IPS-18a (cell line): ENCODE measurements around the gene VN1R4.
"Not testable (repeated sequence)": the region's sequence is repeated elsewhere in the genome, so short reads cannot be mapped to it uniquely, and the experiment has no call there.

Experiments used
- H3K27ac ChIP-seq: one replicate; pipeline ENCODE4 v1.5.1; 2013; ENCODE audit warnings: low read length
- H3K27me3 ChIP-seq: one replicate; pipeline ENCODE4 v1.6.1; 2013; ENCODE audit warnings: mild to moderate bottlenecking, low read length; ENCODE audit not compliant: control insufficient read depth, insufficient read depth
- H3K36me3 ChIP-seq: one replicate; pipeline ENCODE4 v1.6.1; 2013; ENCODE audit warnings: low read depth, low read length; ENCODE audit not compliant: control insufficient read depth
- H3K4me1 ChIP-seq: one replicate; pipeline ENCODE4 v1.6.1; 2013; ENCODE audit warnings: low read depth, low read length; ENCODE audit not compliant: control insufficient read depth
- H3K4me3 ChIP-seq: one replicate; pipeline ENCODE4 v1.5.1; 2013; ENCODE audit warnings: low read length
- H3K9ac ChIP-seq: one replicate; pipeline ENCODE4 v1.6.1; 2013; ENCODE audit warnings: mild to moderate bottlenecking, low read length, moderate library complexity
- H3K9me3 ChIP-seq: one replicate; pipeline ENCODE4 v1.6.1; 2013; ENCODE audit warnings: low read depth, low read length; ENCODE audit not compliant: control insufficient read depth

Gene VN1R4

DNA sequence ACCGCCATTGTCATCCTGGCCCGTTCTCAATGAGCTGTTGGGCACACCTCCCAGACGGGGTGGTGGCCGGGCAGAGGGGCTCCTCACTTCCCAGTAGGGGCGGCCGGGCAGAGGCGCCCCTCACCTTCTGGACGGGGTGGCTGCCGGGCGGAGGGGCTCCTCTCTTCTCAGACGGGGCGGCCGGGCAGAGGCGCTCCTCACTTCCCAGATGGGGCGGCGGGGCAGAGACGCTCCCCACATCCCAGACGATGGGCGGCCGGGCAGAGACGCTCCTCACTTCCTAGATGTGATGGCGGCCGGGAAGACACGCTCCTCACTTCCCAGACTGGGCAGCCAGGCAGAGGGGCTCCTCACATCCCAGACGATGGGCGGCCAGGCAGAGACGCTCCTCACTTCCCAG, 2.3 kb upstream of the VN1R4 start:
- H3K27me3 ChIP-seq, H3K36me3 ChIP-seq, H3K27ac ChIP-seq: not testable (repeated sequence)

GRCh38 chr19:53257715-53258342, 9.7 kb downstream of the VN1R4 start, which contains the start of gene VN1R2:
TSS of gene VN1R2 (plus strand) at chr19:53258292. CDS start at chr19:53258376, 84 bp downstream.
- not testable (repeated sequence) for H3K27me3 ChIP-seq, H3K9ac ChIP-seq, H3K27ac ChIP-seq, H3K36me3 ChIP-seq, H3K4me3 ChIP-seq, H3K4me1 ChIP-seq, H3K9me3 ChIP-seq

More for the DNA sequence above, 2.3 kb upstream of the VN1R4 start:
- not testable (repeated sequence) for H3K9me3 ChIP-seq, H3K9ac ChIP-seq, H3K4me3 ChIP-seq, H3K4me1 ChIP-seq

DNA sequence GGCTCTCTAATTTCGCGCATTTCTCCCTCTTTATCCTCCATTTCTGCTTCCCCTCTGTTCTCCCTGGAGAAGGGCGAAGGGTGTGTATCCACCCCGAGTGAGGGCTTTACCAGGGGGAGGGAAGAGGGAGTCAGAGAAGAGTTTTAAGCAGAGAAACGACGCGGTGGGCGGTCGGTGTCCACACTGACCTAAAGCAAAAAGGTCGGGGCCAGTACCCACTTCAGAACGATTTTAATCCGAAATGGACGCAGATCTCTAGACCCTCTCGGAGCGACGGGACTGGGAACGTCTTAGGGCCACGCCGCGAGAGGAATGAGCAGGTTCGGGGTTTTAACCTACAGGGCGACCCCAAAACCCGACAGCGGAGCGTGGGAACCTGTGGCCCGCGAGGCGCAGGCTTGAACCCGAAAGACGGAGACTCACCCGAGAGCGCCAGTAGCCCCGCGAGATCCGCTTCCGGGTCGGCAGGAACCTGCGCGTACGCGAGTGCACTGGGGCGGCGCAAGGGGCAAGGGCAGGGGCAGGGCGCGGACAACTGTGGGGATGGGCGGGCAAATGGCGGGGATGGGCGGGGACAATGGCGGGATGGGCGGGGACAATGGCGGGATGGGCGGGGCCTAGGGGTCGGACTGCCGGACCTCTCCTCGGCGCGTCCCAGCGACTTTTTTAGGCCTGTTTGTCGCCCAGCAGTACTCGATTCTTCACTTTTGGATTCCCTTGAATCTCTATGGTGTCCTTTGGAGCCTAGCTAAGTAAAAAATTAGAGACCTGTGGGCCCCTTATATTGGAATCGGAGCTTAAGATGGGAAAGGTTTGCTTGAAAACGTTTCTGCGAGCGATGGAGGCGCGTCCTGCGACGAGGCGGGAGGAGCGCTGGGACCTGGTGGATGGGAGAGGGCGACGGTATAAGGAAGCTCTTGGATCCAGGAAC, 12.8 kb downstream of the VN1R4 start, which contains the start of gene ZNF677:
Gene ZNF677, minus strand, starts transcription at position 463 of the 931 bp plus-strand sequence. CDS start 3,323 bp downstream, outside the sequence.
- Histone ChIP-seq H3K4me3 (peak within 1 kb of the TSS; percentile 98), H3K27ac (no peak within 1 kb of the TSS), H3K9ac (peak within 1 kb of the TSS; percentile 82), H3K9me3 (peaks cover 14% of the 10 kb centered on the region), H3K36me3 (peaks cover 19% of the 10 kb centered on the region), H3K27me3 (no peaks in the 10 kb centered on the region), H3K4me1 (peaks cover 3% of the 10 kb centered on the region)

GRCh38 chr19:53246498-53246897, 21.0 kb downstream of the VN1R4 start:
- Histone ChIP-seq H3K27ac (no peak overlapping the region), H3K4me3 (no peak overlapping the region), H3K9ac (no peak overlapping the region), H3K9me3 (peaks cover 69% of the 10 kb centered on the region), H3K4me1 (no peaks in the 10 kb centered on the region), H3K27me3 (no peaks in the 10 kb centered on the region), H3K36me3 (peaks cover 40% of the 10 kb centered on the region)

DNA sequence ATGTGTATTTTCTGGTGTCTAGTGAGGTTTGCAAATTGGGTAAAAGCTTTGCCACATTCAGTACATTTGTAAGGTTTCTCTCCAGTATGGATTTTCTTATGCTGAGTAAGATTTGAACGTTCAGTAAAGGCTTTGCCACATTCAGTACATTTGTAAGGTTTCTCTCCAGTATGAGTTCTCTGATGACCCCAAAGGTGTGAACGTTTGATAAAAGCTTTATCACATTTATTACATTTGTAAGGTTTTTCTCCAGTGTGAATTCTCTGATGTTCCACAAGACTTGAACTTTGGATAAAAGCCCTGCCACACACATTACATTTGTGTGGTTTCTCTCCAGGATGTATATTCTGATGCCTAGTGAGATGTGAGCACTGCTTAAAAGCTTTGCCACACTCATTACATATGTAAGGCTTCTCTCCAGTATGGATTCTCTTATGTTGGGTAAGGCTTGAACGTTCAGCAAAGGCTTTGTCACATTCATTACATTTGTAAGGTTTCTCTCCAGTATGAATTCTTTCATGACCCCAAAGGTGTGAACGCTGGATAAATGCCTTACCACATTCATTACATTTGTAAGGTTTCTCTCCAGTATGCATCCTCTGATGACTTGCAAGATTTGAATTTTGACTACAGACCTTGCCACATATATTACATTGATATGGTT, 30.3 kb downstream of the VN1R4 start:
- no peaks in the 10 kb centered on the region for H3K4me1 ChIP-seq
- peaks cover 70% of the 10 kb centered on the region for H3K9me3 ChIP-seq
- H3K27ac ChIP-seq = no peak overlapping the region
- H3K36me3 ChIP-seq = peaks cover 31% of the 10 kb centered on the region
- no peaks in the 10 kb centered on the region for H3K27me3 ChIP-seq
- H3K4me3 ChIP-seq = no peak overlapping the region
- no peak overlapping the region for H3K9ac ChIP-seq

GRCh38 chr19:53224606-53225005, 42.9 kb downstream of the VN1R4 start:
- Histone ChIP-seq H3K9me3 (peaks cover 42% of the 10 kb centered on the region), H3K9ac (no peak overlapping the region), H3K36me3 (no peaks in the 10 kb centered on the region), H3K27ac (no peak overlapping the region), H3K27me3 (no peaks in the 10 kb centered on the region), H3K4me1 (no peaks in the 10 kb centered on the region), H3K4me3 (no peak overlapping the region)

DNA sequence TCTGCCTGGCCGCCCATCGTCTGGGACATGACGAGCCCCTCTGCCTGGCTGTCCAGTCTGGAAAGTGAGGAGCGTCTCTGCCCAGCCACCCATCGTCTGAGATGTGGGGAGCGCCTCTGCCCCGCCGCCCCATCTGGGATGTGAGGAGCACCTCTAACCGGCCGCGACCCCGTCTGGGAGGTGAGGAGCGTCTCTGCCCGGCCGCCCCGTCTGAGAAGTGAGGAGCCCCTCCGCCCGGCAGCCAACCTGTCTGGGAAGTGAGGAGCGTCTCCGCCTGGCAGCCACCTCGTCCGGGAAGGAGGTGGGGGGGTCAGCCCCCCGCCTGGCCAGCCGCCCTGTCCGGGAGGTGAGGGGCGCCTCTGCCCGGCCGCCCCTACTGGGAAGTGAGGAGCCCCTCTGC, 44.8 kb downstream of the VN1R4 start:
- not testable (repeated sequence) for H3K4me3 ChIP-seq, H3K36me3 ChIP-seq, H3K4me1 ChIP-seq, H3K9ac ChIP-seq, H3K27ac ChIP-seq, H3K27me3 ChIP-seq
- peaks cover 35% of the 10 kb centered on the region for H3K9me3 ChIP-seq
